8988T (cell line): ENCODE measurements around the gene SNX33.
"Not testable (repeated sequence)": the region's sequence is repeated elsewhere in the genome, so short reads cannot be mapped to it uniquely, and the experiment has no call there.

Experiments used
- DNase-seq: peaks from one replicate; pipeline ENCODE4 v3.0.0; 2011

Gene SNX33, protein sequence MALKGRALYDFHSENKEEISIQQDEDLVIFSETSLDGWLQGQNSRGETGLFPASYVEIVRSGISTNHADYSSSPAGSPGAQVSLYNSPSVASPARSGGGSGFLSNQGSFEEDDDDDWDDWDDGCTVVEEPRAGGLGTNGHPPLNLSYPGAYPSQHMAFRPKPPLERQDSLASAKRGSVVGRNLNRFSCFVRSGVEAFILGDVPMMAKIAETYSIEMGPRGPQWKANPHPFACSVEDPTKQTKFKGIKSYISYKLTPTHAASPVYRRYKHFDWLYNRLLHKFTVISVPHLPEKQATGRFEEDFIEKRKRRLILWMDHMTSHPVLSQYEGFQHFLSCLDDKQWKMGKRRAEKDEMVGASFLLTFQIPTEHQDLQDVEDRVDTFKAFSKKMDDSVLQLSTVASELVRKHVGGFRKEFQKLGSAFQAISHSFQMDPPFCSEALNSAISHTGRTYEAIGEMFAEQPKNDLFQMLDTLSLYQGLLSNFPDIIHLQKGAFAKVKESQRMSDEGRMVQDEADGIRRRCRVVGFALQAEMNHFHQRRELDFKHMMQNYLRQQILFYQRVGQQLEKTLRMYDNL

GRCh38 chr15:75647370-75648155 is at the start of gene SNX33:
Gene SNX33, plus strand, starts transcription at chr15:75647912. Its CDS starts 1,191 bp downstream, at chr15:75649103.
- peak; percentile 67 for DNase-seq

DNA sequence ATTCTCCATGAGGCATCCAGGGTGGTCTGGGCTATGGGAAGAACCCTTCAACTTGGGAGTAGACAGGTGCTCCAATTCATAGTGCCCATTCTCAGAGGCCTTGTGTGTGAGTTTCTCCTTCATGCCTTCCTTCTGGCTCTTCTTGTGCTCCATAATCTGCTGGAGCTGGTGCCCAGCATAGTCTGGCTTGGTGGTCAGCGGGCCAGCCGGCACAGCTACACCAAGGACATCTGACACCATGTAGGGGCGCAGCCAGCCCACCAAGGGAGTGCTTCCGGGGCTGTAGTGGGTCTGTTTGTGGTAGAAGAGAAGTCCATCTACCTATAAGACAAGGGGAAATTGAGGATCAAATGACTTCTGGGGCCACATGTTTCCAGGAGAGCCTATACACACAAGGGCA is 49.4 kb upstream of the SNX33 start:
- no peak for DNase-seq

DNA sequence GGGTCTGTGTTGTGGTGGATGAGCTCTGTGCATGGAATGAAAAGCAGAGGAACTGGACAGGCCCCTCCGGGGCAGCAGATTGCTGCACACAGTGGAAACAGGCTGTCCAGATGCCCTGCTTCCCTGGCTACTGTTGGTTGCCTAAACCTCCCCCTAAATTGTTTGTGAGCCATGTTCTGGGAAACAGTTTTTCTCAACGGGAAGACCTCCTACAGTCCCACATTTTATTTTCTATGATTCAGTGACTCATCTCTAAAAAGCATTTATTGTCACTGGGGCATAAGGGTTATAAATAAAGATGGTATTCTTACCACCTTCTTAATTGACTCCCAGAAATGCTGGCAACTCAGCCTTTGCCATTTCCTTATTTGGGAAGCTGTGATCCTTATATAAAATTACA is 48.3 kb upstream of the SNX33 start:
- DNase-seq: no peak

DNA sequence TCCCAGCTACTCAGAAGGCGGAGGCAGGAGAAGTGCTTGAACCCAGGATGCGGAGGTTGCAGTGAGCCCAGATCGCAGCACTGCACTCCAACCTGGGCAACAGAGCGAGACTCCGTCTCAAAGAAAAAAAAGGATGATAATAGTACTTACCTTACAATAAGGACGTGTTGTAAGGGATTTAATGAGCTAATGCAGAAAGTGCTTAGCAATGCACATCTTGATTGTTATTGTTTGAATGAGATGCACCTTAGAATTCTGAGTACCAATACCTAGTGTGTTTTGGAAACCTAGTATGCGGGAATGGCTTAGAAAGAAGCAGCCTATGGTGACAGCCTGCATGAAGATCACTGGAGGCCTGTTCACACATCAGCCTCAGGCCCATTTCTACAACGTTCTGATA is 41.7 kb upstream of the SNX33 start:
- DNase-seq: no peak

GRCh38 chr15:75606711-75607699 is 40.7 kb upstream of the SNX33 start:
- DNase-seq: no peak

- no peak for DNase-seq
These were observed 30.9 kb upstream of the SNX33 start for GRCh38 chr15:75616766-75617165.

- DNase-seq: no peak
These were observed 27.5 kb upstream of the SNX33 start for GRCh38 chr15:75620058-75620820.

- no peak for DNase-seq
These were observed 26.8 kb upstream of the SNX33 start for GRCh38 chr15:75620841-75621391.

DNA sequence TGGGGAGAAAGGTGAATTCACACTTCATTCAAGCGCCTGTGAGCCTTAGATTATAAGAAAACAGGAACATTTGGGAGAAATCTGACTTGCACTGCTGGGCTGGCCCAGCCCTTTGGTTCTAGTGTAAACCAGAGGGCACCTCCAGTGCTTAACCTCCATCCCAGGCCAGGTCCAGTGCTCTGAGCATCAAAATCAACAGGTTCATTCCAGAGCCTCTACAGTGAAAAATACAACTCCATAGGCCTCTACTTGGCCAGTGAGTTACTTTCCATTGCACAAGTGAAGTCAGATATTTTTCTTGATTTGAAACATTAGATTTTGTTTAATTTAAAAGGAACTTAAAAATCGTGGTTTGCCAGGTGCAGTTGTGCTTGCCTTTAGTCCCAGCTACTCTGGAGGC is 25.2 kb upstream of the SNX33 start:
- DNase-seq: no peak

GRCh38 chr15:75625542-75626347 is 22.0 kb upstream of the SNX33 start, which contains the start of gene SNUPN:
Gene SNUPN, minus strand, starts transcription at chr15:75625725. Its CDS starts 4,674 bp downstream, at chr15:75621051.
- peak; percentile 76 for DNase-seq

DNA sequence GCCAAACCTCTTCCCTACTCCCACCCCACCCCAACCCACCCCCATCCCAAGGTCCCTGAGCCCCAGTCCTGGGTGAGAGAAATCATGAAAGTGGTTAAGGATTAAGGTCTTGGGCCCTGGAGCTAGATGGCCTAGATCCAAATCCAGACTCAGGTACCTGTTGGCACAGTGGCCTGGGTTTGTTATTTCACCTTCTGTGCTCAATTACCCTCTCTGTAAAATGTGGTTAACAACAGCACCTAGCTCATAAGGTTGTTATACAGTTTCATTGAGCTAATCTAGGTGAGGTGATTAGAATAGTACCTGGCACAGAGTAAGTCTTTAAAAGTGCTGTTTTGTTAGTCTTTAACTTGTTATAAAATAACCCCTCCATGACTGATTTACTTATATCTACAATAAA is 15.8 kb upstream of the SNX33 start:
- DNase-seq: no peak

DNA sequence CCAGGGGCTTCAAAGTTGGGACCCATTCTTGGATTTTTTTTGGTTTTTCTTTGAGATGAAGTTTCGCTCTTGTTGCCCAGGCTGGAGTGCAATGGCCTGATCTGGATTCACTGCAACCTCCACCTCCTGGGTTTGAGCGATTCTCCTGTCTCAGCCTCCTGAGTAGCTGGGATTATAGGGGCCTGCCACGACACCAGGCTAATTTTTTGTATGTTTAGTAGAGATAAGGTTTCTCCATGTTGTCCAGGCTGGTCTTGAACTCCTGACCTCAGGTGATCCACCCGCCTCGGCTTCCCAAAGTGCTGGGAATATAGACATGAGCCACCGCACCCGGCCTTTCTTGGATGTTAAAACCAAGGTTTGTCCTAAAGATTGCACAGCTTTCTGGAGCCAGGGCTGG is 13.8 kb upstream of the SNX33 start:
- not testable (repeated sequence) for DNase-seq

GRCh38 chr15:75636026-75636425 is 11.7 kb upstream of the SNX33 start:
- DNase-seq: no peak

DNA sequence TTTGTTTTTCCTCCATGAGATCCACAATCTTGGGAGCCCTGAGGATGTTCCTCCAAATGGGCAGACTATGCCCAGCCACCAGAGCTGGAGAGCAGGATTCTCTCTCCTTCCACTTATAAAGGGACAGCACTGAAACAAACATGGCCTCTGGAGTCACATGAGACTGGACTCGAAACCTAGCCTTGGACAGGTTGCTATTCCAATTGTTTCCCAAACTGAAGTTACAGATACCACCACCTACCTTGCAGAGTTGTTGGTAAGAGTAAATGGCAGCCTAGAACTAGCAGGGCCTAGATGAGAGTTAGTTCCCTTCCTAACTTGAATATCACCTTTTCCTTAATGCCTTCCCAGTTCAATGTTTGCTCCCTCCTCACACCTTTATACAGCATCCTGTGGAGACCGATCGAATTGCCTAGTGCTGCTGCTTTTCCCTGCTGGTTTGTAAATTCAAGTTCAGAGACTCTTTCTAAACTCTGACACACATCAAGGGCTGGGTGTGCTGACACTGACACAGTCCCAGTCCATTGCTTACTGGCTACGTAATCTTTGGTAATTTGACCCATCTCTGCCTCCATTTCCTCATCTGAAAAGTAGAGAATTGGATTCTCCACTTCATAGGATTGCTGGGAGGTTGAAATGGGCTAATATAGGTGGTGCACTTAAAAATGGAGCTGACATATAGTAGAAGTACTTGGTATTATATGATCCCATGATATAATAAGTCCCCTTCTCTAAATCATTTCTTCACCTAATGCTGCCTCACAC is 10.3 kb upstream of the SNX33 start:
- no peak for DNase-seq

DNA sequence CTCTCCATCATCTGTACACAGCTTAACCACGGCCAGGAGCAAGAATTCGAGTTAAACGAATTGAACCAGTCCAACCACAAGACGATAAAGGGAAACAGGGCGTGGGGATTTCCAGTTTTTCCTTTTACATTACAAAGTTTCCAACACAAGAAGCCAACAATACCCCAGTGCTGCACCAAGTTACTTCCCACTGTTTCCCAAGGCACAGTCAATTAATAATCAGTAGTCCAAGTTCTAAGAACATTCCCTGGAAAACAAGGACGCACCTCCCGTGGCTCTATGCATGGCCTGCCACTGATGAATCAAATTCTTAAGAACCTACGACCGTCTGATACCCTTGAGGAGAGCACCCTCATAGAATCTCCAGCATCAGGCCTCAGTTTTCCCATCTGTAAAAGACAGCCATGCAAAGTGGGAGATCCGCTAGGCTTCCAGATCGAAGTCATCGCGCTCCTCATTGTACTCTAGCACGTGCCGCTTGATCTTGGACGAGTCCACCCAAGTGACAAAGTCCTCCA is 8.5 kb upstream of the SNX33 start:
- DNase-seq: no peak

DNA sequence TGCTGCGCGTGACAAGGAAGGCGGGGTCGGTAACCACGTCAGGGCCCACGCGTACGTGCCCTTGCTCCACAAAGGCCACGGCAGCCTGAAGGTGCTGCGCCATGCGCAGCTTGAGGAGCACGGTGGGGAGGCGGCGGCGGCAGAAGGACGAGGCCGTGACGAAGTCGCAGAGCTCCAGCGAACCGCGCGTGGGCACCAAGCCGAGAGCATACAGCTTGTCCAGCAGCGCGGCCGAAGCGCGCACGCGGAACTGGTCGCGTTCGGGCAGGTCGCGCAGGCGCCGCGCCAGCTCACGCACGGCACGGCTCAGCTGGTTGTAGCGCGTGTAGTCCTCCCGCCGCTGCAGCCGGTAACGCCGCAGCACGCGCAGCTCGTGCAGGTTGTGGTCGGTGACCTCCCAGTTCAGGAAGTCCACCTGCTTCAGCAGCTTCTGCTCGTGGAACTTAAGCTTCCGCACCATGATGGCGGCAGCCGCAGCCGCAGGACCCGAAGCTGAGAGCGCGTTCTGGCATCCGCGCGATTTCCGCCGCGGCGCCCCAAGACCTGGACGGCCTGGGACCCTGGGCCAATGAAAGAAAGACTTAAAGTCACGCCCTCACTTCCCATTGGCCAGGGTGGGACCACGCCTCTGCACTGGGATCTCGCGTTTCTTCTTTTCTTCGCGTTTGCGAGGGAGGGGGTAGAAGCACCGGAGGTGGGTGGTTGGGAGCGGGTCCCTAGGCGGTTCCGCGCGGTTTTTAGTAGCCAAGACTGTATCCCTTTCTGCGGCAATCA is 7.8 kb upstream of the SNX33 start, which contains the start of gene IMP3:
Gene IMP3, minus strand, starts transcription at position 516 of the 774 bp plus-strand sequence. Its CDS starts 56 bp downstream, at position 460.
- DNase-seq: peak; percentile 74

DNA sequence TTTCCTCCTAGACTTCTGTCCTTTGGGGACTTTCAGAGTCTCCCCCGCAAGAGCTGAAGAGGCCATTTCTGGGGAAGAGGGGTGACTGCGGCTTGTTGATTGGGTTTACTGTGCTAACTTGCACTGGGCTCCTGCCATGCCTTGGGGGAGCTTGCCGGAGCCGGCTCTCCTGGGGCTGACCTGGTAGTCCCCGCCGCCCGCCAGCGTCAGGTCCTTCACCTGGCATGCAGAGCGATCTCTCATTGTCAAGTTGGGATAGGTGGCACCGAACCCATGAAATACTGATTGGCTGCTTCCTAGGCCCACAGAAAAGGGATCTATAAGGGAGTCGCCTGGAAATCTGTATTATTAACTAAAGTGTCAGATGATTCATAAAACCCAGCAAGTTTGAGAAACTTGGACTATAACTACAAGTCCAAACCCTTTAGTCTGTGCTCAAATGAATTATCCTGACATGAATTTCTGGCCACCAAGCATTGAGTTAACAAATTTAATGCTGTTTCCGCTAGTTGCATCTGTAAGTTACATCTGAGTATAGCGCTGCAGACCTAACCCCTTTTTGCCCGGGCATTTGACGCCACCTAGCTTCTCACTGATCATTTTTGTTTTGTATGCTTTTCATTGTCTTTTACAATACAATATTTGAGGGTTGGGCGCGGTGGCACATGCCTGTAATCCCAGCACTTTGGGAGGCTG is 7.1 kb upstream of the SNX33 start:
- no peak for DNase-seq

DNA sequence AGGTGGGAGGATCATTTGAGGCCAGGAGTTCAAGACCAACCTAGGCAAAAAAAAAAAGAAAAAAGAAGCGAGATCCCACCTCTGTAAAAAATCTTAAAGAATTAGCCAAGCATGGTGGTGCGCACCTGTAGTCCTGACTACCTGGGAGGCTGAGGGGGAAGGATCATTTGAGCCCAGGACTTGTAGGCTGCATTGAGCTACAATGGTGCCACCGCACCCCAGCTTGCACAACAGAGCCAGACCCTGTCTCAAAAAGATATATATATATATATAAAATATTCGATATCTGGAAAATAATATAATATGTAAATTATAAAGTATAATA is 6.6 kb upstream of the SNX33 start:
- DNase-seq: no peak
